Left ventricle myocardium inferior (tissue), 1 donor: ENCODE measurements around the gene RFLNA. TPM values are rescaled to one million over a fixed set of nuclear protein-coding genes. Genes with fewer than 3 reads are reported as not detected.

Experiments used
- DNase-seq: peaks from one replicate; pipeline ENCODE4 v3.0.0-alpha.2; 2020
- H3K27ac ChIP-seq: fragments of 200-600 bp; replicated peaks from 2 replicates; pipeline ENCODE4 v1.8.0; 2021
- H3K27me3 ChIP-seq: fragments of 200-600 bp; 2 replicates; pipeline ENCODE4 v1.8.0; 2021; ENCODE audit warnings: low read depth
- H3K36me3 ChIP-seq: fragments of 200-600 bp; 2 replicates; pipeline ENCODE4 v1.8.0; 2021
- H3K4me1 ChIP-seq: fragments of 200-600 bp; 2 replicates; pipeline ENCODE4 v1.8.0; 2021
- H3K4me3 ChIP-seq: fragments of 200-600 bp; 2 replicates; pipeline ENCODE4 v1.8.0; 2021; ENCODE audit warnings: mild to moderate bottlenecking, moderate library complexity
- H3K9me3 ChIP-seq: fragments of 200-600 bp; replicated peaks from 2 replicates; pipeline ENCODE4 v1.8.0; 2021
- CTCF ChIP-seq: fragments of 200-600 bp; IDR thresholded peaks from 2 replicates; pipeline ENCODE4 v1.8.0; 2021; ENCODE audit warnings: antibody characterized with exemption, mild to moderate bottlenecking, borderline replicate concordance
- intact Hi-C: fragments of 100-400 bp; cut with micrococcal nuclease; formaldehyde crosslinking; loops from one replicate; pipeline ENCODE4 v1.11.0; 2022
- total RNA-seq: library from RNA; stranded (reverse); fragmentation: NEBNext Ultra II Directional; extraction: Animal tissue kit (Norgen Biotek cat#: 25700); gene quantifications from one replicate; pipeline ENCODE4 v1.2.1, GENCODE V29; 2021
- donor health status: DM: no; HTN: yes; CAD: no; lungs with severe emphysema.

RFLNA gene
- total RNA-seq, 1 donor from 2014 or later, result 0.27 TPM

GRCh38 chr12:124254126-124254525, 40.8 kb upstream of the RFLNA start:
- Histone ChIP-seq H3K9me3 (no peaks in the 10 kb centered on the region), H3K27ac (no peak overlapping the region), H3K4me1 (peaks cover 4% of the 10 kb centered on the region), H3K27me3 (peaks cover 71% of the 10 kb centered on the region), H3K4me3 (no peak overlapping the region), H3K36me3 (no peaks in the 10 kb centered on the region)
- intact Hi-C loops, result no loop called here
- TF ChIP-seq CTCF, result no peak
- no peak for DNase-seq

- no peak overlapping the region for H3K4me3 ChIP-seq
- DNase-seq, result no peak
- no peak overlapping the region for H3K27ac ChIP-seq
- intact Hi-C loops, result no loop called here
- no peaks in the 10 kb centered on the region for H3K9me3 ChIP-seq
- H3K36me3 ChIP-seq, result no peaks in the 10 kb centered on the region
- H3K4me1 ChIP-seq, result peaks cover 1% of the 10 kb centered on the region
- peaks cover 66% of the 10 kb centered on the region for H3K27me3 ChIP-seq
- no peak for TF ChIP-seq CTCF
Observed at GRCh38 chr12:124259154-124260066, 35.5 kb upstream of the RFLNA start.

GRCh38 chr12:124261885-124262284, 33.0 kb upstream of the RFLNA start:
- TF ChIP-seq CTCF, result no peak
- no peaks in the 10 kb centered on the region for H3K4me1 ChIP-seq
- H3K4me3 ChIP-seq, result no peak overlapping the region
- intact Hi-C loops, result no loop called here
- no peaks in the 10 kb centered on the region for H3K9me3 ChIP-seq
- no peaks in the 10 kb centered on the region for H3K36me3 ChIP-seq
- DNase-seq, result no peak
- H3K27me3 ChIP-seq, result peaks cover 50% of the 10 kb centered on the region
- no peak overlapping the region for H3K27ac ChIP-seq

GRCh38 chr12:124264089-124264795, 30.7 kb upstream of the RFLNA start:
- Histone ChIP-seq H3K9me3 (peaks cover 4% of the 10 kb centered on the region), H3K4me3 (no peak overlapping the region), H3K27me3 (peaks cover 38% of the 10 kb centered on the region), H3K36me3 (no peaks in the 10 kb centered on the region), H3K27ac (no peak overlapping the region), H3K4me1 (no peaks in the 10 kb centered on the region)
- DNase-seq, result no peak
- no peak for TF ChIP-seq CTCF
- intact Hi-C loops, result no loop called here

- no peak overlapping the region for H3K27ac ChIP-seq
- no peak overlapping the region for H3K4me3 ChIP-seq
- DNase-seq, result no peak
- H3K36me3 ChIP-seq, result no peaks in the 10 kb centered on the region
- no peaks in the 10 kb centered on the region for H3K4me1 ChIP-seq
- H3K27me3 ChIP-seq, result peaks cover 33% of the 10 kb centered on the region
- TF ChIP-seq CTCF, result no peak
- peaks cover 7% of the 10 kb centered on the region for H3K9me3 ChIP-seq
- intact Hi-C loops, result no loop called here
Observed at GRCh38 chr12:124264879-124265278, 30.0 kb upstream of the RFLNA start.
